ENCODE measurements around the gene GLRX2.

The GLRX2 gene

DNA sequence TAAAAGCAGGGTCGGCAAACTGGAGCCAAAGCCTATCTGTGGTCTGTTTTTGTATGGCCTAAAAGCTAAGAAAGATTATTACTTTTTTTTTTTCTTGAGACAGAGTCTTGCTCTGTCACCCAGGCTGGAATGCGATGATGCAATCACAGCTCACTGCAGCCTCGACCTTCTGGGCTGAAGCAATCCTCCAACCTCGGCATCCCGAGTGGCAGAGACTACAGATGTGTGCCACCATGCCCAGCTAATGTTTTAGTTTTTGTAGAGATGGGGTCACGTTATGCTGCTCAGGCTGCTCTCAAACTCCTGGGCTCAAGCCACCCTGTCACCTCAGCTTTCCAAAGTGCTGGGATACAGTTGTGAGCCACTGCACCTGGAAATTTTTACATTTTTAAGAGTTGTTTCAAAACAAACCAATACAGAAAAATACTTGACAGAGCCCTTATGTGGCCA, 6.5 kb upstream of the GLRX2 start:
- H3K36me3 ChIP-seq (ENCODE audit: control insufficient read depth, insufficient read depth, low read length) = no peaks in the 10 kb centered on the region
- H3K9ac ChIP-seq (ENCODE audit: low read length) = no peak overlapping the region
- no peak overlapping the region for H3K4me3 ChIP-seq (ENCODE audit: low read depth, low read length)
- H3K9me3 ChIP-seq (ENCODE audit: control insufficient read depth, insufficient read depth, low read depth, low read length) = no peaks in the 10 kb centered on the region
- H3K27ac ChIP-seq (ENCODE audit: low read depth, low read length) = peak overlapping the region; percentile 52; the same call in 1 of the 2 replicates
- H3K4me1 ChIP-seq (ENCODE audit: control insufficient read depth, insufficient read depth, low read length) = peaks cover 38% of the 10 kb centered on the region
- H3K27me3 ChIP-seq (ENCODE audit: control insufficient read depth, insufficient read depth, low read length) = no peaks in the 10 kb centered on the region

DNA sequence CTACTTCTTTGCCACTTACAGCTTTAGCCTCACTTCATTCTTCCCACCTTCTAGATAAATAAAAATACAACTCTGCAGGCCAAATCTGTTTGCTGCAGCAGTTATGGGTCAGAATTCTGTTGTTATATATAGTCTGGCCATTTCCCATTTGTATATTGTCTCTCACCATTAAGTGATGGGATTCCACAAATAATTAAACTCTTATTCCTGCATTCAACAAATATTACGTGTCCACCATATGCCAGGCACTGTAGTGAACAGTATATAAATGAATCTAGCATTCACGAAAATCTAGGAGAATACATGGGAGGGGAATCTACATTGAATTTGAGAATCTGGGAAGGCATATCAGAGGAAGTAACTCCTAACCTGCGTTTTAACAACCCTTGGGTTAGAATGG, 5.7 kb upstream of the GLRX2 start:
- Histone ChIP-seq H3K4me3 (ENCODE audit: low read depth, low read length) (no peak overlapping the region), H3K4me1 (ENCODE audit: control insufficient read depth, insufficient read depth, low read length) (peaks cover 37% of the 10 kb centered on the region), H3K9ac (ENCODE audit: low read length) (no peak overlapping the region), H3K27ac (ENCODE audit: low read depth, low read length) (no peak overlapping the region), H3K36me3 (ENCODE audit: control insufficient read depth, insufficient read depth, low read length) (no peaks in the 10 kb centered on the region), H3K27me3 (ENCODE audit: control insufficient read depth, insufficient read depth, low read length) (no peaks in the 10 kb centered on the region), H3K9me3 (ENCODE audit: control insufficient read depth, insufficient read depth, low read depth, low read length) (no peaks in the 10 kb centered on the region)

- Histone ChIP-seq H3K27me3 (ENCODE audit: control insufficient read depth, insufficient read depth, low read length) (no peaks in the 10 kb centered on the region), H3K36me3 (ENCODE audit: control insufficient read depth, insufficient read depth, low read length) (no peaks in the 10 kb centered on the region), H3K9me3 (ENCODE audit: control insufficient read depth, insufficient read depth, low read depth, low read length) (no peaks in the 10 kb centered on the region), H3K27ac (ENCODE audit: low read depth, low read length) (no peak overlapping the region), H3K4me1 (ENCODE audit: control insufficient read depth, insufficient read depth, low read length) (peaks cover 32% of the 10 kb centered on the region), H3K4me3 (ENCODE audit: low read depth, low read length) (no peak overlapping the region), H3K9ac (ENCODE audit: low read length) (no peak overlapping the region)
These were observed 5.0 kb upstream of the GLRX2 start for GRCh38 chr1:193110246-193110645.

DNA sequence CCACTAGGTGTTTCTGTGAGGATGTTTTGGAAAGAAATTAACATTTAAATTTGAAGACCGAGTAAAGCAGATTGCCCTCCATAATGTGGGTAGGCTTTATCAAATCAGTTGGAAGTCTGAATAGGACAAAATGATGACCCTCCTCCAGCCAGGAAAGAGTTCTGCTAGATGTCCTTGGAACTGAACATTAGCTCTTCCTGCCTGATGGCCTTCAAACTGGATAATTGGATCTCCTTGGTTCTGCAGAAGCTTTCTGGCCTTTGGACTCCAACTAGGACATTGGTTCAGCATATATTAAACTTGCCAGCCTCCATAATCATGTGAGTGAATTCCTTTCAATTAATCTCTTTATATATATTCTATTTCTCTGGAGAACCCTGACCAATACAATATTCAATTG, 4.4 kb upstream of the GLRX2 start:
- peaks cover 28% of the 10 kb centered on the region for H3K4me1 ChIP-seq (ENCODE audit: control insufficient read depth, insufficient read depth, low read length)

GRCh38 chr1:193108471-193108870, 3.3 kb upstream of the GLRX2 start:
- Histone ChIP-seq H3K9me3 (ENCODE audit: control insufficient read depth, insufficient read depth, low read depth, low read length) (no peaks in the 10 kb centered on the region), H3K4me3 (ENCODE audit: low read depth, low read length) (no peak overlapping the region), H3K4me1 (ENCODE audit: control insufficient read depth, insufficient read depth, low read length) (peaks cover 25% of the 10 kb centered on the region), H3K27me3 (ENCODE audit: control insufficient read depth, insufficient read depth, low read length) (peaks cover 9% of the 10 kb centered on the region), H3K36me3 (ENCODE audit: control insufficient read depth, insufficient read depth, low read length) (no peaks in the 10 kb centered on the region), H3K9ac (ENCODE audit: low read length) (no peak overlapping the region), H3K27ac (ENCODE audit: low read depth, low read length) (no peak overlapping the region)

More for the DNA sequence above, 4.4 kb upstream of the GLRX2 start:
- Histone ChIP-seq H3K9ac (ENCODE audit: low read length) (no peak overlapping the region), H3K27me3 (ENCODE audit: control insufficient read depth, insufficient read depth, low read length) (no peaks in the 10 kb centered on the region), H3K27ac (ENCODE audit: low read depth, low read length) (no peak overlapping the region), H3K9me3 (ENCODE audit: control insufficient read depth, insufficient read depth, low read depth, low read length) (no peaks in the 10 kb centered on the region), H3K36me3 (ENCODE audit: control insufficient read depth, insufficient read depth, low read length) (no peaks in the 10 kb centered on the region), H3K4me3 (ENCODE audit: low read depth, low read length) (no peak overlapping the region)

- Histone ChIP-seq H3K9ac (ENCODE audit: low read length) (peak overlapping the region; percentile 64), H3K27ac (ENCODE audit: low read depth, low read length) (no peak overlapping the region), H3K4me1 (ENCODE audit: control insufficient read depth, insufficient read depth, low read length) (peaks cover 6% of the 10 kb centered on the region; the same call in 1 of the 2 replicates), H3K4me3 (ENCODE audit: low read depth, low read length) (peak overlapping the region; percentile 75), H3K9me3 (ENCODE audit: control insufficient read depth, insufficient read depth, low read depth, low read length) (no peaks in the 10 kb centered on the region), H3K36me3 (ENCODE audit: control insufficient read depth, insufficient read depth, low read length) (no peaks in the 10 kb centered on the region), H3K27me3 (ENCODE audit: control insufficient read depth, insufficient read depth, low read length) (peaks cover 14% of the 10 kb centered on the region)
These were observed 585 bp upstream of the GLRX2 start for GRCh38 chr1:193105821-193106177.

GRCh38 chr1:193104502-193104906, 710 bp downstream of the GLRX2 start:
- Histone ChIP-seq H3K4me1 (ENCODE audit: control insufficient read depth, insufficient read depth, low read length) (peaks cover 6% of the 10 kb centered on the region; the same call in 1 of the 2 replicates), H3K36me3 (ENCODE audit: control insufficient read depth, insufficient read depth, low read length) (no peaks in the 10 kb centered on the region; the same call in 1 of the 2 replicates), H3K9ac (ENCODE audit: low read length) (peak overlapping the region; percentile 55), H3K4me3 (ENCODE audit: low read depth, low read length) (peak overlapping the region; percentile 75), H3K9me3 (ENCODE audit: control insufficient read depth, insufficient read depth, low read depth, low read length) (no peaks in the 10 kb centered on the region), H3K27ac (ENCODE audit: low read depth, low read length) (no peak overlapping the region; the same call in 1 of the 2 replicates), H3K27me3 (ENCODE audit: control insufficient read depth, insufficient read depth, low read length) (peaks cover 14% of the 10 kb centered on the region)

GRCh38 chr1:193103759-193104501, 1.3 kb downstream of the GLRX2 start:
- Histone ChIP-seq H3K4me1 (ENCODE audit: control insufficient read depth, insufficient read depth, low read length) (peaks cover 6% of the 10 kb centered on the region; the same call in 1 of the 2 replicates), H3K4me3 (ENCODE audit: low read depth, low read length) (peak overlapping the region; percentile 75), H3K27me3 (ENCODE audit: control insufficient read depth, insufficient read depth, low read length) (peaks cover 14% of the 10 kb centered on the region), H3K9ac (ENCODE audit: low read length) (peak overlapping the region; percentile 55), H3K27ac (ENCODE audit: low read depth, low read length) (no peak overlapping the region), H3K36me3 (ENCODE audit: control insufficient read depth, insufficient read depth, low read length) (peaks cover 4% of the 10 kb centered on the region; the same call in 1 of the 2 replicates), H3K9me3 (ENCODE audit: control insufficient read depth, insufficient read depth, low read depth, low read length) (no peaks in the 10 kb centered on the region)

DNA sequence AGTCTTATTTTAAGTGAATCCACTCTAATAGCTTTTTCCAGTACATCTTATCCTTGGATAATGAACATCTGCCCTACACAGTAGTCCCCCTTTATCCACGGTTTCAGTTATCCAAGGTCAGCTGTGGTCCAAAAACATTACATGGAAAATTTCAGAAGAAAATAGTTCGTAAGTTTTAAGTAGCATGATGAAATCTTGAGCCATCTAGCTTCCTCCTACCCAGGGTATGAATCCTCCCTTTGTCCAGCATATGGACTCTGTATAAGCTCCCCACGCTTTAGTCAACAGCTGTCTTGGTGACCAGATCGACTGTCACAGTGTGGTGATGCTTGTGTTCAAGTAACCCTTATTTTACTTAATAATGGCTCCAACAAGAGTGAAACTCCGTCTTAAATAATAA, 2.6 kb downstream of the GLRX2 start:
- Histone ChIP-seq H3K9me3 (ENCODE audit: control insufficient read depth, insufficient read depth, low read depth, low read length) (no peaks in the 10 kb centered on the region), H3K9ac (ENCODE audit: low read length) (no peak overlapping the region), H3K27ac (ENCODE audit: low read depth, low read length) (no peak overlapping the region), H3K36me3 (ENCODE audit: control insufficient read depth, insufficient read depth, low read length) (peaks cover 5% of the 10 kb centered on the region; the same call in 1 of the 2 replicates), H3K4me1 (ENCODE audit: control insufficient read depth, insufficient read depth, low read length) (peaks cover 6% of the 10 kb centered on the region; the same call in 1 of the 2 replicates), H3K27me3 (ENCODE audit: control insufficient read depth, insufficient read depth, low read length) (peaks cover 14% of the 10 kb centered on the region), H3K4me3 (ENCODE audit: low read depth, low read length) (no peak overlapping the region)

DNA sequence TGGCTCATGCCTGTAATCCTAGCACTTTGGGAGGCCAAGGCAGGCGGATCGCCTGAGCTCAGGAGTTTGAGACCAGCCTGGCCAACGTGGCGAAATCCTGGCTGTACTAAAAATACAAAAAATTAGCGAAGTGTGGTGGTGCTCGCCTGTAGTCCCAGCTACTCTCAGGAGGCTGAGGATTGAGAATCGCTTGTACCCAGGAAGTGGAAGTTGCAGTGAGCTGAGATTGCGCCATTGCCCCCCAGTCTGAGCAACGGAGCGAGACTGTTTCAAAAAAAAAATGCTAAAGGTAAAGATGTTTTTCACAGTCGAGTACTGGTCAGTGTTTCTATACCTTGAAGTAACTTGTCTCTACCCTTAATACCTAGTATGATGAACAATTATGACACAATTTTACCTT, 11.1 kb downstream of the GLRX2 start:
- Histone ChIP-seq H3K4me3 (ENCODE audit: low read depth, low read length) (no peak overlapping the region), H3K27ac (ENCODE audit: low read depth, low read length) (no peak overlapping the region), H3K4me1 (ENCODE audit: control insufficient read depth, insufficient read depth, low read length) (no peaks in the 10 kb centered on the region), H3K27me3 (ENCODE audit: control insufficient read depth, insufficient read depth, low read length) (no peaks in the 10 kb centered on the region), H3K9ac (ENCODE audit: low read length) (no peak overlapping the region), H3K36me3 (ENCODE audit: control insufficient read depth, insufficient read depth, low read length) (peaks cover 15% of the 10 kb centered on the region), H3K9me3 (ENCODE audit: control insufficient read depth, insufficient read depth, low read depth, low read length) (no peaks in the 10 kb centered on the region)

DNA sequence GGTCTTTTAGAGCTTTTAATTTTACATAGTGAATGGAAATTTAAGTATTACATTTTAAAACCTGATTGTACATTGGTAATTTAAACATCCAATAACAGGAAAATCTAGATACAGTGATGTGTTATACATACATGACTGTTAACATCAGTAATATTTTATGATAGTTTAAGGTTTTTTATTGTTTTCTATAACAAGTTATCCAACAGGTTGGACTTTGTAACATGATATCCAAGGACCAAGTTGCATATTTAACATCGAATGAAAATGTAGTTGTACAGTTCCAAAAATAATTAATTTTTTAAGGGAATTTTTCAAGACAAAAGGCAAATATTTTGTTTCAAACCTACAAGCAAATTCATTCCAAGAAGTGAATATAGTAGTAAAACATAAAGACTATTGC, 14.3 kb downstream of the GLRX2 start:
- H3K4me1 ChIP-seq (ENCODE audit: control insufficient read depth, insufficient read depth, low read length) = no peaks in the 10 kb centered on the region
- no peaks in the 10 kb centered on the region for H3K27me3 ChIP-seq (ENCODE audit: control insufficient read depth, insufficient read depth, low read length)
- no peaks in the 10 kb centered on the region for H3K9me3 ChIP-seq (ENCODE audit: control insufficient read depth, insufficient read depth, low read depth, low read length)
- no peak overlapping the region for H3K27ac ChIP-seq (ENCODE audit: low read depth, low read length)
- no peak overlapping the region for H3K9ac ChIP-seq (ENCODE audit: low read length)
- H3K36me3 ChIP-seq (ENCODE audit: control insufficient read depth, insufficient read depth, low read length) = peaks cover 17% of the 10 kb centered on the region
- no peak overlapping the region for H3K4me3 ChIP-seq (ENCODE audit: low read depth, low read length)
